NCI-H2196 treated with DMSO at 0.1 percent for 48 hours (cell line): ENCODE measurements around the gene CNOT1.
"Not testable (repeated sequence)": the region's sequence is repeated elsewhere in the genome, so short reads cannot be mapped to it uniquely, and the experiment has no call there.

ENCODE experiments used
- DNase-seq: peaks from one replicate; lab custom pipeline; 2025; ENCODE audit not compliant: unreplicated experiment; lab: John Stamatoyannopoulos, UW

CNOT1 gene

DNA sequence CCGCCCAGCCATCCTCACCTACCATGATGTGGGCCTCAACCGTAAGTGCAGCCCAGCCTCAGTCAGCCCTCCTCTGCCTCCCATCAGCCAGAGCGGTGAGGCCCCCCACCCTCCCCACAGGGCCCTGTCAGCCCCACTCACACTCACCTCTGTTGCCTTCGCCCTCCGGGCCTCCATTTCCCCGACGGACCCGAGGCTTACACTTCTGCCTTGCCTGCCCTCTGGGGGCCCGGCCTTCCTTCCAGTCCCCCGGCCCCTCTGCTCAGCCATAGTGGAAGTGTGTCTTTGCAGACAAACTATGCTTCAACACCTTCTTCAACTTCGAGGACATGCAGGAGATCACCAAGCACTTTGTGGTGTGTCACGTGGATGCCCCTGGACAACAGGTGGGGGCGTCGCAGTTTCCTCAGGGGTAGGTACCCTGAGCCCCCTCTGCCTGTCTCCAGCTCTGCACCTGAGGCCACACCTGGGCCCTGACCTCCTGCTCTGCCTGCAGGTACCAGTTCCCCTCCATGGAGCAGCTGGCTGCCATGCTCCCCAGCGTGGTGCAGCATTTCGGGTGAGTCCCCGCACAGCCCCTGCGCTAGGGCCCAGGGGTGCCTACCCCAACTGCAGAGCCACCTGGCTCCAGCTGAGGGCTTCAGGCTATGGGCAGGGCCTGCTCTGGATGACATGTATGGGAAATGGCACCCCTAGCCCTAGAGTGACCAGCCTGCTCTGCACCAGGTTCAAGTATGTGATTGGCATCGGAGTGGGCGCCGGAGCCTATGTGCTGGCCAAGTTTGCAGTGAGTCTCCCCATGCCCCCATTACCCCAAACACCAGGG is 125.5 kb downstream of the CNOT1 start:
- DNase-seq: no peak

DNA sequence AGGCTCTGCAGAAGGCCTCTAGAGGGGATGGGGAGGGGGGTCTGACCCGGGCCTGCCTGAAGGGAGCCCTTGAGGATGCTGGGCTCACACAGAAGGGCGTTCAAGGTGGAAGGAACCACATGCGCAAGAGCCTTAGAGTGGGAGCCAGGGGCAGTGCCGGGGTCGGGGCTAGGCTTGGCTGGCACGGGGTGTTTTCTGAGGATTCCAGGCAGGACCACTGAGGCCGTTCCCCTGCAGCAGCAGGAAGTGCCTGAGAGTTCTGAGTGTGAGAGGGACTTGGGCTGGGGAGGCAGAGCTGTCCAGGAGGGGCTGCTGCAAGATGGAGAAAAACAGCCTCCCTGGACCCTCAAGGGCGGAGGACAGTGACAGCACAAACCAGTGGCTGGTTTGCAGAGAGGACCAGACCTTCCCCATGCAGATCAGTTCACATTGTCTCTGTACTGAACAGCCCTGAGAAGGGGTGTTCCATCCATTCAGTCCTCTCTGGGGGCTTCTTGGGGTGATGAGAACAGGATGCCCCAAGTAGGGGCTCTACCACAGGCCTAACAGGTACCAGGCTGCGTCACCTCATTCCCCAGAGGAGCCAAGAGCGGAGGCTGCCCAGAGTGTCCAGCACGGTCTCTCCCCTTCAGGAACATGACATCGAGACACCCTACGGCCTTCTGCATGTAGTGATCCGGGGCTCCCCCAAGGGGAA is 126.3 kb downstream of the CNOT1 start:
- DNase-seq: no peak

- DNase-seq: no peak
These were observed 127.3 kb downstream of the CNOT1 start for GRCh38 chr16:58502217-58502921.

DNA sequence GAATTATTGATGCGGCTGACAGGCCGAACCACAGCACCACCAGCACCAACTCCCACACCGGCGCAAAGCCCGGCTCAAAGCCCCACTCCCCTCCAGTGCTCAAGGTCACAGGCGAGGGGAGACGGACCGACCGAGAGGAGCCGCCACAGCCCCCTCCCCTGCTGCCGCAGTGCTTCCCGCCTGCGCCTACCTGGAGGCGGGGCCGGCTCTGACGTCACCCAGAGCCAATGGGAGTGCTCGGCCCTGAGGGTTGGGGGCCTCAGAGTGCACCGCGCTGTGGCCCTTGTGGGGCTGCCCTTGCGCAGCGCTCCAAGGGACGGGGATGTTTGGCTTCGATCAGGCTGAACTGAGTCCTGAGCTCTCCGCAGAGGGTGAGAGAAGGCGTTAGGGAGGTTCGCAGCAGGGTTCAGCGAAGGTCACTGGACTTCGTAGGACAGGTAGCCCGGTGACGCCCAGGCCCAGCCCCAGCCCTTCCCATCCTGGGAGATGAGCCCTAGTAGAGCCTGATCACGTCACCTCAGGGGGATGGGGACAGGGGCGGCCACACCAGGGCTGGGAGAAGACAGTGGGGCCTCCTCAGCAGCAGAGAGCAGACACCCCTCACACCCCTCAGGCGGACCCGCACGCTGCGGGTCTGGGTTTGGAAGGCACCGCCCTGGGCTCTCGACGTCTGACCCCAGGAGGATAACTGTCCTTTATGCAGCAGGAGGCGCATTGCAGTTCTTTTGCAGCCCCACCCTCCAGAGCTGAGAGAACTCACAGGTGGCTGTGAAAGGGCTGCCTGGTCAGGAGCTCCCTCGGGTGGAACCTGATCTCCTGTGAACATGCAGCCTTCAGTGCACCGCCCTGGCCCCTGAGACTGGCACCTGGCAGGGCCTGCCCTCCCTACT is 128.1 kb downstream of the CNOT1 start:
- peak; percentile 7 for DNase-seq

GRCh38 chr16:58500430-58501241 is 129.0 kb downstream of the CNOT1 start:
- DNase-seq: no peak

GRCh38 chr16:58499615-58500351 is 129.8 kb downstream of the CNOT1 start, which contains the start of gene NDRG4:
Gene NDRG4, plus strand, starts transcription at chr16:58500143. Its CDS starts 106 bp downstream, at chr16:58500249.
- DNase-seq: peak; percentile 81

GRCh38 chr16:58499092-58499511 is 130.5 kb downstream of the CNOT1 start:
- no peak for DNase-seq

- no peak for DNase-seq
These were observed 131.1 kb downstream of the CNOT1 start for GRCh38 chr16:58498341-58499091.

GRCh38 chr16:58497935-58498334 is 131.7 kb downstream of the CNOT1 start:
- DNase-seq: no peak

GRCh38 chr16:58497468-58497867 is 132.2 kb downstream of the CNOT1 start:
- no peak for DNase-seq

GRCh38 chr16:58495521-58496331 is 133.9 kb downstream of the CNOT1 start:
- no peak for DNase-seq

GRCh38 chr16:58494981-58495520 is 134.6 kb downstream of the CNOT1 start:
- DNase-seq: peak; percentile 54

- DNase-seq: no peak
These were observed 135.7 kb downstream of the CNOT1 start for GRCh38 chr16:58493756-58494431.

DNA sequence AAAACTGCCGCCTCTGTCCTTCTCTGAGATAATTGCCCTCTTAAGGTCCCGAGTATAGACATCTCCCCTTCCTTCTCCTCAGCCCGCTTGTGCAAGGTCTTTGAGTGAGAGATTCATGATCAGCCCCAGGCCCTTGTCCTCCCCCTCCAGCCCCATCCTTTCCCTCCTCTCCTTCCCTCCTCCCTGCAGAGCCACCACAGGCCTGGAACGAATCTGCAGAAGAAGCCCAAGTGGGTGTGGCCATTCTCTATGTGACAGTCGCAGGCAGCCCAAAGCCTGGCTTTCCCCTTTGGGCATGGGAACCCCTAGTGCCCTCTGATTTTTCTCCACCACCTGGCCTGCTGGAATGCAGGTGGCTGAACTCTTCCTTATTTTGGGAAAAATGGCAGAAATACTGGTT is 136.9 kb downstream of the CNOT1 start:
- no peak for DNase-seq

GRCh38 chr16:58492066-58492465 is 137.6 kb downstream of the CNOT1 start:
- DNase-seq: no peak

GRCh38 chr16:58490539-58490938 is 139.1 kb downstream of the CNOT1 start:
- not testable (repeated sequence) for DNase-seq

GRCh38 chr16:58490065-58490464 is 139.6 kb downstream of the CNOT1 start:
- no peak for DNase-seq
